ENCODE results near the gene TRMT11.
"Not testable (repeated sequence)": the region's sequence is repeated elsewhere in the genome, so short reads cannot be mapped to it uniquely, and the experiment has no call there.

Gene TRMT11

DNA sequence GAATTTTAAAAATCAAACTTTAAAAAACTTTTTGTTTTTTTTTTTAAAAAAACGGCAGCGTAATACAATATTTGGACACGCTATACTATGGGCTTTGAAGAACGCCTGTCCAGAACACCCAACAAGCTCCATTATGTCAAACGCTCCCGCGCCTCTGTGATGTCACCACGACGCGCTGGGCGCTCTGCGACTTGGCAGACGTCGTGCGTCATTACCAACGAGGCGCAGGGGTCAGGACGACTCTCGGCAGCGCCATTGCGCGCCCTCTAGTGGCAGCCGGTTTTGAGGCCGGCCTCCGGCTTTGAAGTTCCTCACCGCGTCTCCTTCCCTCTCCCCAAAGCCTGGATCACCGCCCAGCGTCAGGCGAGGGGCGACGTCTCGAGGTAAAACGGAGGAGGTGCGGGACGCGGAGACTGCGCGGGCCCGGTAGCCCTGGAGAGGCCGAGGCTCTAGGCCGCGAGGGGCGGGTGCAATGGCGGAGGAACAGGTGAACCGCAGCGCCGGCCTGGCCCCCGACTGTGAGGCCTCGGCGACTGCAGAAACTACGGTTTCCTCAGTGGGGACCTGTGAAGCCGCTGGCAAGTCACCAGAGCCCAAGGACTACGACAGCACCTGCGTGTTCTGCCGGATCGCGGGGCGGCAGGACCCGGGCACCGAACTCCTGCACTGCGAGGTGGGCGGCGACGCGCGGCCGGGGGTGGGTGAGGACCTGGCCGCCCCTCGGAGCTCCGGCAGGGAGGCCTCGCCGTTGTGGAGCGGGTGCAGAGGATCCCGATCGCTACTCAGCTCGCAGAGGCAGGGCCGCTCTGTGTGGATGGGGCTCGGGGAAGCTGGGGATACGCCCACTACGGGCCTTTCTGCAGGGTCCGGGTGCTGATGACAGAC is 29.6 kb upstream of the TRMT11 start, which contains the start of gene HINT3:
TSS of gene HINT3 (plus strand) at position 265 of the 885 bp plus-strand sequence. CDS start at position 473, 208 bp downstream.
- peak; percentile 49 for FAIRE-seq
- DNase-seq (ENCODE audit: low spot score): peak; percentile 84

DNA sequence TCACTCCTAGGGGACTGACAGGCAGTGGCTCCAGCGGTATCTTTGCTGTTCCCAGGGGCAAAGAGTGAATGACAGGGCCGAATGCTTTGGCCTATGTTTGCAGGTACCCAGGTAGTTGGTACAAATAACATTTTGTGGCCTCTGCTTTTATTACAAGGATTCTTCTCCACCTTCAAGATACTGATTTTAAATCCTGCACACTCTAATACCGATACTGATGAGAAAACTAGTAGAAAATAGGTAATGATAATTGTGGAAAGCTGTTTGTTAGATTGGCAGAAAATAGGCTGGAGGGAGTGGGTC is 29.0 kb upstream of the TRMT11 start:
- no peak for DNase-seq (ENCODE audit: low spot score)
- no peak for FAIRE-seq

DNA sequence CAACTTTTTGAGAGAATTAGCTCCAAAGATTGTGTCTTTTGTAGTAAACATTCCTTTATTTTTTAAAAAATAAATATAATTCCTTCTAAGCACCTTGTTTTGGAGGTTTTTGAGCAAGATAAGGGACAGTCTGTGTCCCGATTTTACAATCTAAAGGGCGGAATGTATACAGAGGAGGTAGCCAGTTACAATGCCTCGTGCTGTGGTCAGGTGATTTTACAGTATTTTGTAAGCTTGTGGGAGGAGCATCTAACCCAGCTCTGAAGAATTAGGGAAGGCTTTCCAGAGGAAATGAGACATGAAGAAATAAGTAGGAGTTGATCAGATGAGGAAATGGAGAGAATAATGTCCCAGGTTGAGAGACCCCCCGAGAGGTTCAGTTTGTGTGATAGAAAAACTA is 28.5 kb upstream of the TRMT11 start:
- FAIRE-seq (no peak), DNase-seq (ENCODE audit: low spot score) (no peak)

- no peak for FAIRE-seq
- no peak for DNase-seq (ENCODE audit: low spot score)
These were observed 27.3 kb upstream of the TRMT11 start for GRCh38 chr6:125959041-125959440.

GRCh38 chr6:125961117-125961516 is 25.2 kb upstream of the TRMT11 start:
- no peak for DNase-seq (ENCODE audit: low spot score)
- no peak for FAIRE-seq

DNA sequence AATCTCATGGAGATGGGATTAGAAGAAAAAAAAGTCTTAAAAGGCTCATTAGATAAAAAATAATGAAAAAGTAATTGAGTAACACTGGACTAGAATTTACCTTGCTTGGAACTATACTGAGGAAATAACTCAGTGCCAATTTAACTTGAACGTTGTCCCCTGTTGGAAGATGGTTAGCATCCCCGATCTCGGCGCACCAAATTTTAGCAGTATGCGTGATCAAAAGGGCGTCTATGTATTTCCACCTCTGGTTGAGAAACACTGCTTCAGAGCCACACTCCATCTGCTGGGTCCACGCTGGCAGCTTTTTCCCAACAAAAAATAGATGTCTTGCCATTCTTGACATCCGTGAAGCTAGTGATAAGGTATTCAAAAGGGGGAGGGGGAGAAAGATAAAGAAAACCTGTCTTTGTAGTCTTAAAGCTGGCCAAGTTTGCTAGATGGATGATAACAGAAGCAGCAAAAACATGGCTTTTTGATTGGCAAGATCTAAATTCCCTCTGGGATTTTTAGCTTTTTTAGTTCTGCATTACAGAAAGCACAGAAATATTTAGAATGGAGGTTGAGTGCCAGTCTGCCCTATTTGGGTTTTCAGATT is 23.3 kb upstream of the TRMT11 start:
- FAIRE-seq (no peak), DNase-seq (ENCODE audit: low spot score) (no peak)

GRCh38 chr6:125963817-125964216 is 22.5 kb upstream of the TRMT11 start:
- DNase-seq (ENCODE audit: low spot score) (no peak), FAIRE-seq (no peak)

- FAIRE-seq: no peak
- no peak for DNase-seq (ENCODE audit: low spot score)
These were observed 19.8 kb upstream of the TRMT11 start for GRCh38 chr6:125966569-125966968.

- DNase-seq (ENCODE audit: low spot score) (no peak), FAIRE-seq (no peak)
These were observed 17.8 kb upstream of the TRMT11 start for GRCh38 chr6:125968493-125968892.

DNA sequence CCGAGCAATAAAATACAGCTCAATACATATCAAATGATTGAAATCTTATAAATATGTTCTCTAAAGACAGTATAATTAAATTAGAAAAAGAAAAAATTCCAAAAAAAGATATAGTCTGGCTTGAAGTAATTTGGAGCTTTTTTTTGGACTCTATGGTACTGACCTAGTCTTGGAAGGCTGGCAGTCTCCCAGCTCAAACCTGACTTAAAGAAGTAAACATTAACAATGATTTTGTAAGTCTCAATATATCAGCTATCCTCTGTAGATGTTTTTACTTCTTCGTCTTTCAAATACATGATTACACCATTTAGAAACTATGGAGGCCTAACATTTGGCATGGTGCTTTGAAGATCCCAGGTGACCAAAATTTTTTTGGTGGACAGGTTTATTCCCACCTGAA is 15.6 kb upstream of the TRMT11 start:
- DNase-seq (ENCODE audit: low spot score): no peak
- no peak for FAIRE-seq

GRCh38 chr6:125972478-125972877 is 13.9 kb upstream of the TRMT11 start:
- DNase-seq (ENCODE audit: low spot score); FAIRE-seq: not testable (repeated sequence)

- DNase-seq (ENCODE audit: low spot score): peak; percentile 30
- FAIRE-seq: peak; percentile 87
These were observed 12.0 kb upstream of the TRMT11 start for GRCh38 chr6:125974214-125974866.

DNA sequence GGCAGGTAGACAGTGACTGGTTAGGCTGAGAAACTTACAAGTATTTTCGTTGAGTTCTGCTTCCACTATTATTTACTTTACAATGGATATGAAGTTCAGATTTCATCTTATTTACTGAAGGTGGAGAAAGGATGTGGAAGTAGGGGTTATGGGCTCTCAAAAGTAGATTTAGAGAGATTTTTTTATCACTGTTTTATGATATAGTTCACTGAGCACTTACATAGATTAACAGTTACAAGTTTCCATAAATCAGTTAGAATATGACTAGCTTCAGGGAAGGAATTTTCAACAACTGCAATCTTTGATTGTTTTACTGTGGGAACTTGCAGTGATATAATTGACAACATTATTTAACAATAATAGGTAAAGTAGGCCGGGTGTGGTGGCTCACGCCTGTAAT is 7.2 kb upstream of the TRMT11 start:
- no peak for FAIRE-seq
- no peak for DNase-seq (ENCODE audit: low spot score)

GRCh38 chr6:125981571-125982185 is 4.7 kb upstream of the TRMT11 start:
- FAIRE-seq: no peak

DNA sequence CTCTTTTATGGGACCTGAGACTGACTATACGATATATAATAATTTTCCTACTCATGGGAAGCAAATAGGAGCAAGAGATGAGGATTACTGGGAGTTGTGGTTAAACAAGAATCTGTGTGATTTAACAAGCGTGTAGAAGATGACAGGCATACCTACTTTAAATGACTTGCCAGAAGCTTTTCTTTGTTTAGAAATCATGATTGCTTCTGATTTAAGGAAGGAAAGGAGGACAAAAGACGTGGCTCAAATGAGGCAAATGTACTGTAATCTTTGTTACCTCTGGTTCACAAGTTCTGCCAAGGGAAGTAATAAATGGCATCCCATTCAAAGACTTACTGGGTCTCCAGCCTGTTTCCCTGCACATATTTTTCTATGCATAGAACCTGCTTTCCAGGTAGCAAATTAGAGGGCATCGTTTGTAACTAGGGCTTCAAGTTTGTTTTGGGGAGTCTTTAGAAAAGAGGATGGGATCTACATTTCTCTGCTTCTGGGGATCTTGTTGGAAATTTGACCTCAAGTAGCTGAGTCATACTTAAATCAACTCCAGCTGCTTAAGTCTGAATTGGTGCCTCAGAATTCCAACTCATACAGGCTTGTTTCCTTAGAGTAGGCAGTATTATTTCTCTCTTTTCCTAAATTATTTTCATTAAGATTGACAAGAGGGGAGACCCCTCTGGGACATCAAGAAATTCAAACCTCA is 2.9 kb upstream of the TRMT11 start:
- no peak for DNase-seq (ENCODE audit: low spot score)
- no peak for FAIRE-seq

More at GRCh38 chr6:125981571-125982185, 4.7 kb upstream of the TRMT11 start:
- DNase-seq (ENCODE audit: low spot score): no peak

DNA sequence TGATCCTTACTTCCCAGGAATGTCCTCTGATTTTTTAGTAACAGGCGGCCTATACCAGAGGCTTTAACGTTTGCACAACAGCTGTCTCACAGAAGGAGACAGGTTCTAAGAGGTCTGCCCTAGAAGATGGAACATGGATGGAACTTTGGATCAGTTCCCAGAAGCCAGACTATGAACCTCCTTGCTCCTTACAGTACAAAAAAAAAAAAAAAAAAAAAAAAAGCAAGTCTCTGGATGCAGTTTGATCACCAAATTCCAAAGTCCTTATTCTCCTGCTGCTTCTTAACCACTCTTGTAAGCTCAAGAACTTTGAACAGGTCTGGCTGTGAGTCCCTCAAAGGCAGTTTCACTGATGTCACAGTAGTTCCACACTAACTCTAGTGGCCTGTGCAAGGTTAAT is 2.0 kb upstream of the TRMT11 start:
- DNase-seq (ENCODE audit: low spot score) (no peak), FAIRE-seq (no peak)

GRCh38 chr6:125985522-125985921 is 818 bp upstream of the TRMT11 start:
- FAIRE-seq (no peak), DNase-seq (ENCODE audit: low spot score) (no peak)

DNA sequence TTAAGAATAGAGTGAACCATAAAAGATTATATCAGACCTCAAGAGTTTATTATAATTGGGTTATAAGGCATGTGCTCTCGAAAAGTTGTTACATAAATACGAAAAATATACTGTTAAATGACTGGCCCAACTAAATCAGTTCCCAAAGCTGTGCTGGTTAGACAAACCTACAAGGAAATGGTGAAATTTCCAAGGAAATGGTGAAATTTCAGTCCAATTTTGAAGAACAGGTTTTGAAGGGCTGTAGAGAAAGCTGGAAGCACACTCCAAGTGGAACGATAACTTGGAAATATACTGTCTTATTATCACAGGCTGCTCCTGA is 400 bp upstream of the TRMT11 start:
- no peak for FAIRE-seq

GRCh38 chr6:125987026-125987617 is 782 bp downstream of the TRMT11 start:
- no peak for FAIRE-seq

More for the DNA sequence above, 400 bp upstream of the TRMT11 start:
- DNase-seq (ENCODE audit: low spot score): no peak

DNA sequence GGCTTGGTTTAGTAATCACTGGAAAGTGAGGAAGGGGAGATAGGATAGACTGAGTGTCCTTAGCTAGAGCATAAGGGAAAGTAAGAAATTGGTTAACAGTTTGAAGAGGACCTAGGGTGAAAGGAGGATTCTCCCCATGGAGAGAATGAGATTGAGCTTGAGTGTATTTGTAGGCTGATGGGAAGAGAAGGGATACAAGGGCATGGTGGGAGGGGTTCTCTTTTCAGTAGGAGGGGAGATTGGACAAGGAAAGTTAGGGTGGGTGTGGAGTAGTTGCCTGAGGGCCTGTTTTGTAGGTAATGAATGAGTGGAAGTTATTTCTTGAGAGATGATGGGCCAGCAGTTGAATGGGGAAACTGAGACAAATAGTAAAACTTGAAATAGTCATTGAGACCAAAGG is 1.9 kb downstream of the TRMT11 start:
- FAIRE-seq: no peak
- DNase-seq (ENCODE audit: low spot score): no peak

More at GRCh38 chr6:125987026-125987617, 782 bp downstream of the TRMT11 start:
- DNase-seq (ENCODE audit: low spot score): no peak

GRCh38 chr6:125989631-125990030 is 3.3 kb downstream of the TRMT11 start:
- DNase-seq (ENCODE audit: low spot score): no peak
- FAIRE-seq: no peak

All from RCC 7860 (cell line).